ENCODE data around the gene OTOA. TPM values are rescaled to one million over a fixed set of nuclear protein-coding genes. Genes with fewer than 3 reads are reported as not detected.
"Not testable (repeated sequence)": the region's sequence is repeated elsewhere in the genome, so short reads cannot be mapped to it uniquely, and the experiment has no call there.

The OTOA gene
- total RNA-seq, 2 donors from 2014 or later: 0.25 to 0.33 TPM

DNA sequence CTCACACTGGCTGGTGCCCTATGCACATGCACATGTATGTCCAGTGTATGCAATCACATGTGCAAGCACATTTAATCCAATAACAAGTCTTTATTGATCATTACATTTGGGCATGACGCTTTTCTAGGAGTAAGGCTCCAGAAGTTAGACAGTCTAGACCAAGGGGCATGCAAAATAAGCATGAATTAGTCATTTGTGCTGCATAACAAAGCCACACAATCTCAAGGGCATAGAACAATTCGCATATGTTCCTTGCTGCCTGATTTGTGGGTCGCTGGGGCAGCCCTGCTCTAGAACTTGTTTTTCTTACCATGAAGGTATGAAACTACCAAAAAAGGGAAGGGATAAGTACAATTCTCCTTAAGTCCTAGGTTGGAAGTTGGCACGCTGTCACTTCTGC, 67.5 kb downstream of the OTOA start:
- not testable (repeated sequence) for ATAC-seq; H3K27ac Mint-ChIP-seq; H3K9me3 Mint-ChIP-seq; H3K4me3 Mint-ChIP-seq; H3K36me3 Mint-ChIP-seq; H3K27me3 Mint-ChIP-seq; DNase-seq (ENCODE audit: low spot score); H3K4me1 Mint-ChIP-seq (ENCODE audit: low read depth in 2 of 2)

GRCh38 chr16:21740637-21741036, 76.9 kb downstream of the OTOA start:
- not testable (repeated sequence) for ATAC-seq; H3K27me3 Mint-ChIP-seq; DNase-seq (ENCODE audit: low spot score); H3K27ac Mint-ChIP-seq; H3K36me3 Mint-ChIP-seq; H3K4me1 Mint-ChIP-seq (ENCODE audit: low read depth in 2 of 2); H3K9me3 Mint-ChIP-seq; H3K4me3 Mint-ChIP-seq

DNA sequence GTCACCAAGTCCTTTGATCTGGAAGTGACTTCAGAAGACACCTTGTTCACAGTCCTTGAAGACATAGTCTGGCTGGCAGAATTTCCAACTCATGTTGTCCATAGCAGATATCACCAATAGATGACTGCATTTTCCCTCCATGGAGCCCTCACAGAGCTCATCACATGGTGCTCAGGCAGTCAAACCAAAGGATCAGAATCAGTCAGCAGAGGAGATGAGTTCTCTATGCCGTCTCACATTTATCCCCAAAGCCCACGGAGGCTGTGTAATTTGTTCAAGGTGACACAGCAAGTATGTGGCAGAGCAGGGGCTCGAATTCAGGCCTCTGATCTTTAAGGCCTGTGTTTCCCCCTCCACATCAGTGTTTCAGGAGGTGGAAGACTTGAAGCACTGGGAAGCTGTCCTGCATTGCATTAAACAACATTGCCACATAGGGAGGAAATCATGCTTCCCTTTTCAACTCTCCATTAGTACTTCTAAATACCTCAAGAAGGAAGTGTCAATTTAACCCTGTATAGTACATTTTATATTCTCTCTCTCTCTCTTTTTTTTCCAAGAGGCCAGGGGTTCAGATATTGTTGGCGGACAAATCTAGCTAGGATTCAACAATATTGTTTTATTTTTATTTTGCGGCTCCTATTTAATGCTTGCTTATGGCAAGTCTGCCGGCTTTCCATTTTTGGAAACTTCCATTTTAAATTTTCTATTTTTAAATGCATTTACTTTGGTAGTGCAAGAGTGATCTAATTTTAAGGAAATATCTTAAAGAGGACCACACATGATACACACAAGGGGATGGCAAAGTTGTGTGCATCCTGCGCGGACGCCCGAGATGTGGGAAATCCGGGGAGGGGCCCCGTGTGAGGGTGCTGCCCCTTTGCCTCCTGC, 92.7 kb downstream of the OTOA start:
- not testable (repeated sequence) for H3K4me3 Mint-ChIP-seq; H3K4me1 Mint-ChIP-seq (ENCODE audit: low read depth in 2 of 2); DNase-seq (ENCODE audit: low spot score); H3K27me3 Mint-ChIP-seq; H3K27ac Mint-ChIP-seq; H3K9me3 Mint-ChIP-seq; H3K36me3 Mint-ChIP-seq
- ATAC-seq: peak in 1 of 2 donors; percentile 56

DNA sequence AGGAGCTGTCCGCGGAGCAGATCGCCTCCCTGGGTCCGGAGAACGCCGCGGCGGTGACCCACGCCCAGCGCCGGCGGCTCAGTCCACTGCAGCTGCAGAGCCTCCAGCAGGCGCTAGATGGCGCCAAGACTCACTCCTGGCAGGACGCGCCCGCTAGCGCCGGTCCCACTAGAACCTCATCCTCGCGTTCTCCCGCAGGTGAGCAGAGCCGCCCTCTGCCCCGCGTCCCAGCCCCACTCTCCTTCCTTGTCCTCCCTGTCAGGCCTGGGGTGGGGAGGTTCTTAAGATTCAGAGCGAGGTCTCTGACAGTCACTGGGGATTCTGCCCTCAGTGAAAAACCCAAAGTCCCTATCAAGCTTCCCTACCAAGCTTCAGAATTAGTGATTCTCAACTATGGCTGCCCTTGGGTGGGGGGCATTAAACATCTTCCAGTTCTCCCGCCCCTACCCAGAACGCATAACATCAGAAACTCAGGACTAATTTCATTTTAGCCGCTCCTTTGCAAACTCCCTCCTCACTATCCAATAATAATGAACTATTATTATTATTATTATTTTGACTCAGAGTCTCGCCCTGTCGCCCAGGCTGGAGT, 93.4 kb downstream of the OTOA start:
- not testable (repeated sequence) for H3K27me3 Mint-ChIP-seq; DNase-seq (ENCODE audit: low spot score); H3K4me3 Mint-ChIP-seq; H3K9me3 Mint-ChIP-seq; H3K27ac Mint-ChIP-seq; H3K4me1 Mint-ChIP-seq (ENCODE audit: low read depth in 2 of 2); H3K36me3 Mint-ChIP-seq
- peak; percentile 87 to 88 for ATAC-seq

GRCh38 chr16:21768280-21768679, 104.5 kb downstream of the OTOA start:
- not testable (repeated sequence) for H3K4me1 Mint-ChIP-seq (ENCODE audit: low read depth in 2 of 2); H3K27me3 Mint-ChIP-seq; ATAC-seq; H3K9me3 Mint-ChIP-seq; H3K36me3 Mint-ChIP-seq; H3K27ac Mint-ChIP-seq; DNase-seq (ENCODE audit: low spot score); H3K4me3 Mint-ChIP-seq

DNA sequence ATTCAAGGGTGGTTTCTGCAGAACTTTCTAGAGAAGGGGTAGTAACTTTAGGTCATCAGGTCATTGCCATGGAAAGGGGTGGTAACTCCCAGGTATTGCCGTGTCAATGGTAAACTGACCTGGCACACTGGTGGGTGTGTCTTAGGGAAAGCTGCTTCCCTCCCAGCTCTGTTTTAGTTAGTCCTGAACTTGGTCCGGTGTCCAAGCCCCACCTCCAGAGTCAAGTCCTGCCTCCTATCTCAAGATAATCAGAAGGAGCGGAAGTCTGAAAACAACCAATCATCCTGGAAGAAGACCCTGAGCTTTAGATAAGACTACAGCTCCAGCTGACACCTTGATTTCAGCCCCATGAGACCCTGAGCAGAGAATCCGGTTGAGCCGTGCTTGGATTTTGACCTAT, 105.0 kb downstream of the OTOA start:
- not testable (repeated sequence) for H3K4me1 Mint-ChIP-seq (ENCODE audit: low read depth in 2 of 2); H3K9me3 Mint-ChIP-seq; ATAC-seq; H3K4me3 Mint-ChIP-seq; DNase-seq (ENCODE audit: low spot score); H3K27ac Mint-ChIP-seq; H3K27me3 Mint-ChIP-seq; H3K36me3 Mint-ChIP-seq

- not testable (repeated sequence) for H3K36me3 Mint-ChIP-seq; H3K4me3 Mint-ChIP-seq; H3K4me1 Mint-ChIP-seq (ENCODE audit: low read depth in 2 of 2); H3K9me3 Mint-ChIP-seq; H3K27ac Mint-ChIP-seq; H3K27me3 Mint-ChIP-seq; DNase-seq (ENCODE audit: low spot score); ATAC-seq
Observed at GRCh38 chr16:21769284-21769683, 105.5 kb downstream of the OTOA start.

- not testable (repeated sequence) for H3K36me3 Mint-ChIP-seq; H3K4me3 Mint-ChIP-seq; DNase-seq (ENCODE audit: low spot score); H3K27ac Mint-ChIP-seq; H3K4me1 Mint-ChIP-seq (ENCODE audit: low read depth in 2 of 2); H3K27me3 Mint-ChIP-seq; H3K9me3 Mint-ChIP-seq
- ATAC-seq: peak in 1 of 2 donors; percentile 54
Observed at GRCh38 chr16:21770584-21770983, 106.8 kb downstream of the OTOA start.

DNA sequence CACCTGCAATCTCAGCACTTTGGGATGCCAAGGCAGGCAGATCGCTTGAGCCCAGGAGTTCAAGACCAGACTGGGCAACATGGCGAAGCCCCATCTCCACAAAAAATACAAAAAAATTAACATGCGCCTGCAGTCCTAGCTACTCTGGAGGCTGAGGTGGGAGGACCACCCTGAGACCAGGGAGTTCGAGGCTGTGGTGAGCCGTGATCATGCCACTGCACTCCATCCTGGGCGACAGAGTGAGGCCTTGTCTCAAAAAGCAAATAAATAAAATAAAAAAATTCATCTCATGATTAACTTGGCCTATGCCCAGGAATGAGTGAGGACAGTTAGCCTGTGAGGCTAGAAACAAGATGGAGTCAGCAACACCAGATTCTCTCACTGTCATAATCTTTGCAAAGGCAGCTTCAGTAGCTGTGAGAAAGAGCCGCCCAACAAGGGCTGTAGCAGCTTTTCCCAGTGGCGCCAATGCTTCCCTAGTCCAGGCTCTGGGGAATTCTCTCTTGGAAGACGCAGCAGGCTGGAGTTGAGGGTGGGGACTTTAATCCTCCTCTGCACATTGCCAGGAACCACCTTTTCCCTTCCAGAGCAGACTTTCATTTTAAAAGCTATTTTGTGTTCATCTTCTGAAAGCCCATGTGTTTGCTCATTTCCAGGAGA, 108.9 kb downstream of the OTOA start:
- not testable (repeated sequence) for ATAC-seq; H3K27me3 Mint-ChIP-seq; H3K9me3 Mint-ChIP-seq; H3K4me1 Mint-ChIP-seq (ENCODE audit: low read depth in 2 of 2); H3K36me3 Mint-ChIP-seq; DNase-seq (ENCODE audit: low spot score); H3K27ac Mint-ChIP-seq; H3K4me3 Mint-ChIP-seq

DNA sequence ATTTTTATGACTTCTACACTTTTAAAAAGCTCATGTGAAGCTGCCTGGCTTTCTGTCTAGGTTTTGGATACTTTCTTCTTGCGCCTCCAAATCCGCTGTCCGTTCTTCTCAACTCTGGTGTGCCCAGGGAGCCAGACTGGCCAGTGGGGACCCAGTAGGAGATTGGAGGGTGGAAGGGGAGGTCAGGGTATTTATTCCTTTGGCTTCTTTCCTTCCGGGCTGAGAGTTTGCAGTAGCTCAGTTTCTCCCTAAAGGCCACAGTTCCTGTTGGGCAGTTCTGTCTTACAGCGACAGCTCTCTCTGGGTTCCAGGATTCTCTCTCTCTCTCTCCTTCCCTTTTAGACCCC, 109.4 kb downstream of the OTOA start:
- not testable (repeated sequence) for H3K27me3 Mint-ChIP-seq; H3K27ac Mint-ChIP-seq; H3K4me1 Mint-ChIP-seq (ENCODE audit: low read depth in 2 of 2); DNase-seq (ENCODE audit: low spot score); ATAC-seq; H3K36me3 Mint-ChIP-seq; H3K9me3 Mint-ChIP-seq; H3K4me3 Mint-ChIP-seq

- not testable (repeated sequence) for H3K4me3 Mint-ChIP-seq; H3K27me3 Mint-ChIP-seq; H3K27ac Mint-ChIP-seq; H3K9me3 Mint-ChIP-seq; ATAC-seq; DNase-seq (ENCODE audit: low spot score); H3K36me3 Mint-ChIP-seq; H3K4me1 Mint-ChIP-seq (ENCODE audit: low read depth in 2 of 2)
Observed at GRCh38 chr16:21780525-21780924, 116.8 kb downstream of the OTOA start.

- peak; percentile 69 to 87 for ATAC-seq
- DNase-seq (ENCODE audit: low spot score); H3K36me3 Mint-ChIP-seq; H3K27me3 Mint-ChIP-seq; H3K4me3 Mint-ChIP-seq; H3K4me1 Mint-ChIP-seq (ENCODE audit: low read depth in 2 of 2); H3K27ac Mint-ChIP-seq; H3K9me3 Mint-ChIP-seq: not testable (repeated sequence)
Observed at GRCh38 chr16:21790506-21790905, 126.7 kb downstream of the OTOA start.

- H3K27ac Mint-ChIP-seq; H3K27me3 Mint-ChIP-seq; H3K36me3 Mint-ChIP-seq; DNase-seq (ENCODE audit: low spot score); ATAC-seq; H3K4me1 Mint-ChIP-seq (ENCODE audit: low read depth in 2 of 2); H3K9me3 Mint-ChIP-seq; H3K4me3 Mint-ChIP-seq: not testable (repeated sequence)
Observed at GRCh38 chr16:21793310-21793709, 129.5 kb downstream of the OTOA start.

DNA sequence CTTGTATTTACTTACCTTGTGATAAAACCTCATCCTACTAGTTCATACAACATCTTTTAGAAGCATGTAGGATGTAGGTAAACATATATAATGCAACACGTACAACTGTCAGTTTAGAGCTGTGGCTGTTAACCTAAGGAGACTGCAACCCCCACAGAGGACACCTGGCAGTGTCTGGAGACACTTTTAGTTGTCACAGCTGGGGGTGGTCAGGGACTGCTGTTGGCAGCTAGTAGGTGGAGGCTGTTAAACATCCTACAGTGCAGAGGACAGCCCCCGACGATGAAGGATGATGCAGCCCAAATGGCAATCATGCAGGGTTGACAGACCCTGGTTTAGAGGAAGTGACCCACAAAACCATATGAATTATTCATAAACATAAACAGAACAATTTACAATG, 134.8 kb downstream of the OTOA start:
- H3K27me3 Mint-ChIP-seq, H3K27ac Mint-ChIP-seq, ATAC-seq: not testable (repeated sequence)

More for the DNA sequence above, 134.8 kb downstream of the OTOA start:
- not testable (repeated sequence) for H3K4me3 Mint-ChIP-seq; H3K36me3 Mint-ChIP-seq; DNase-seq (ENCODE audit: low spot score); H3K9me3 Mint-ChIP-seq; H3K4me1 Mint-ChIP-seq (ENCODE audit: low read depth in 2 of 2)
